Right atrium auricular region (tissue), 2 donors: ENCODE measurements around the gene TPPP3. TPM values are rescaled to one million over a fixed set of nuclear protein-coding genes. Genes with fewer than 3 reads are reported as not detected.

Source experiments
- DNase-seq: peaks from one replicate; pipeline ENCODE4 v3.0.0-alpha.2; 2019; ENCODE audit warnings: low spot score
- H3K27ac ChIP-seq, 2 donors: fragments of 200-600 bp; sonication (generic); 1 replicate in 1 of 2; 2 replicates in 1 of 2; pipeline ENCODE4 v1.5.1; 2016 to 2019
- H3K27me3 ChIP-seq, 2 donors: fragments of 200-600 bp; sonication (generic); one replicate each; pipeline versions ENCODE4 v1.5.1 to v1.6.0; 2017 to 2019
- H3K36me3 ChIP-seq: fragments of 200-600 bp; sonication (generic); one replicate; pipeline ENCODE4 v1.5.1; 2016
- H3K4me1 ChIP-seq, 2 donors: fragments of 200-600 bp; sonication (generic); one replicate each; pipeline versions ENCODE4 v1.5.1 to v1.6.0; 2017 to 2019
- H3K4me3 ChIP-seq, 2 donors: fragments of 200-600 bp; sonication (generic); 1 replicate in 1 of 2; 2 replicates in 1 of 2; pipeline ENCODE4 v1.5.1; 2017 to 2019; ENCODE audit warnings: mild to moderate bottlenecking in 1 of 2, moderate library complexity in 1 of 2
- H3K9me3 ChIP-seq, 2 donors: fragments of 200-600 bp; sonication (generic); one replicate each; pipeline ENCODE4 v1.5.1; 2019
- CTCF ChIP-seq, 2 donors: fragments of 200-600 bp; sonication (generic); IDR thresholded peaks; one replicate each; pipeline ENCODE4 v1.5.1; 2019; ENCODE audit warnings: antibody characterized with exemption in 2 of 2
- total RNA-seq, 2 donors: library from RNA; depleted of rRNA; stranded (reverse); fragments of >200 nt; gene quantifications; one replicate each; pipeline ENCODE4 v1.1.0, GENCODE V29; 2016

The TPPP3 gene
- total RNA-seq, 2 donors from 2014 or later: 24.1 to 56.4 TPM

GRCh38 chr16:67399749-67400704 lies 6.7 kb upstream of the TPPP3 start:
- Histone ChIP-seq H3K27me3 (no peaks in the 10 kb centered on the region), H3K4me1 (peaks cover 0 to 48% of the 10 kb centered on the region in 2 donors), H3K9me3 (no peaks in the 10 kb centered on the region), H3K36me3 (no peaks in the 10 kb centered on the region), H3K4me3 (no peak overlapping the region), H3K27ac (no peak overlapping the region)
- TF ChIP-seq CTCF (IDR thresholded peaks at IDR 0.05): peak in 1 of 2 donors; percentile 8
- no peak for DNase-seq

DNA sequence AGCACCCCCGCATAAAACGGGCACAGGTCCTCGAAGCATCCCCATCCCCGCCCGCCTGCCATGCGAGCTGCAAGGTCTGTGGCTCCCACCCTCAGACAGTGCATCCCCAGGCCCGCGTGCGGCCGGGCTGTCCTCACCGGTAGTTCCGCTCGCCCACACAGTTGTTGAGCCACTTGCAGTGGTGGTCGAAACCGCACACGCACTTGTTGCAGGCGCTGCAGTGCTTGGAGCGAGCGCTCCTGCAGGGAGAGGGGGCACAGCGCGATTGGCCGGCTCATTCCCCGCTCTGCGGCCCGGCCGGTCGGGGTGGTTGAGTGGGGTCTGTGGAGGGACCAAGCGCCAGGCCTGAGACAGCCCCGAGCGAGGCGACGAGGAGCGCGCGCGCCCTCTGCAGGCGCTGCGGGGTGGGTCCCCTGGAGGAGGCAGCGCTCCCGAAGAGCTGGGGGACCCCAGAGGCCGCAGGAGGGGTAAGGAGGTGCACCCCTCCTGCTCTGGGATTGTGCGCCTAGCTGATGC lies 6.0 kb upstream of the TPPP3 start:
- H3K4me3 ChIP-seq: peak overlapping the region in 1 of 2 donors; percentile 9
- H3K9me3 ChIP-seq: no peaks in the 10 kb centered on the region
- peak; percentile 77 to 91 for TF ChIP-seq CTCF (IDR thresholded peaks at IDR 0.05)
- H3K27ac ChIP-seq: no peak overlapping the region
- H3K36me3 ChIP-seq: no peaks in the 10 kb centered on the region
- no peaks in the 10 kb centered on the region for H3K27me3 ChIP-seq
- DNase-seq: no peak
- H3K4me1 ChIP-seq: peaks cover 0 to 56% of the 10 kb centered on the region in 2 donors

GRCh38 chr16:67398546-67399217 lies 5.4 kb upstream of the TPPP3 start:
- H3K4me3 ChIP-seq: no peak overlapping the region
- DNase-seq: no peak
- no peak overlapping the region for H3K27ac ChIP-seq
- H3K36me3 ChIP-seq: no peaks in the 10 kb centered on the region
- no peaks in the 10 kb centered on the region for H3K27me3 ChIP-seq
- H3K4me1 ChIP-seq: peaks cover 0 to 62% of the 10 kb centered on the region in 2 donors
- no peaks in the 10 kb centered on the region for H3K9me3 ChIP-seq
- TF ChIP-seq CTCF (IDR thresholded peaks at IDR 0.05): no peak

GRCh38 chr16:67397812-67398545 lies 4.7 kb upstream of the TPPP3 start:
- Histone ChIP-seq H3K9me3 (no peaks in the 10 kb centered on the region), H3K4me3 (no peak overlapping the region), H3K36me3 (no peaks in the 10 kb centered on the region), H3K27me3 (no peaks in the 10 kb centered on the region), H3K27ac (peak overlapping the region; percentile 67 to 71), H3K4me1 (peaks cover 0 to 69% of the 10 kb centered on the region in 2 donors)
- no peak for DNase-seq
- TF ChIP-seq CTCF (IDR thresholded peaks at IDR 0.05): no peak

DNA sequence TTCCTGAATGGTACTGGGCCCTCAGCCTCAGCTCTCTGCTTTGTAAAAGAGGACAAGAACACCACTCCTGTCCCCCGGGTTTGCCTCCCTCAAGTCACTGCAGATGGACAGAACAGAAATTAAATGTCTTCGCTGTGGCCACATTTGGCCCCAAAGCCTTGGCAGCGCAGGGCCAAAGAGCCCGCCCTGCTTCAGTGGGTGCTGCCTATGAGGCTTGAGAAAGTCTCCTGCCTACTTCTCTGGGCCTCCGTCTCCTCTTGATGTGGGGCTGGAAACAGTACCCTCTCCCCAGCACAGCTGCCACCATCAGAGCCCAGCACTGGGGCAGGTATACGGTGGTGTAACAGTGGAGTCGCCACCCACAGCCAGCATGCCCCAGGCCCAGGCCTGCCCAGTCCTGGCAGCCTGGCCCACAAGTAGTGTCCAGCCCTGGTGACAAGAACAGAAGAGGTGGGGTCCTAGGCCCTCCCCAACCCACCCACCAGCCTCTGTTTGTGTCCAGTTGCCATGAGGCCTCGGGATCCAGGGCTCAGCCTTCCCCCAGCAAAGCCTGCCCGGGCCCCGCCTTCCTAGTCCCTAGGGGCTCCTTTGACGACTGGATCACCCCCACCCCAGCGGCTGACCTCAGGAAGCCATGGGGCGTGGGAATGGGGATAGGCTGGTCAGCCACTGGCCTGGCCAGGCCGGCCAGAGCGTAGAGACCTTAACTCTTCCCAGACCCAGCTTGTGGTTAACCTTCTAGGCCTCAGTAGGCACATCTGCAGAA lies 3.9 kb upstream of the TPPP3 start:
- peak overlapping the region; percentile 67 to 71 for H3K27ac ChIP-seq
- H3K4me3 ChIP-seq: no peak overlapping the region
- DNase-seq: no peak
- no peaks in the 10 kb centered on the region for H3K9me3 ChIP-seq
- H3K36me3 ChIP-seq: no peaks in the 10 kb centered on the region
- no peak for TF ChIP-seq CTCF (IDR thresholded peaks at IDR 0.05)
- no peaks in the 10 kb centered on the region for H3K27me3 ChIP-seq
- peaks cover 0 to 76% of the 10 kb centered on the region in 2 donors for H3K4me1 ChIP-seq
